ENCODE data around the gene TAS1R1.
"Not testable (repeated sequence)": the region's sequence is repeated elsewhere in the genome, so short reads cannot be mapped to it uniquely, and the experiment has no call there.

TAS1R1 gene

DNA sequence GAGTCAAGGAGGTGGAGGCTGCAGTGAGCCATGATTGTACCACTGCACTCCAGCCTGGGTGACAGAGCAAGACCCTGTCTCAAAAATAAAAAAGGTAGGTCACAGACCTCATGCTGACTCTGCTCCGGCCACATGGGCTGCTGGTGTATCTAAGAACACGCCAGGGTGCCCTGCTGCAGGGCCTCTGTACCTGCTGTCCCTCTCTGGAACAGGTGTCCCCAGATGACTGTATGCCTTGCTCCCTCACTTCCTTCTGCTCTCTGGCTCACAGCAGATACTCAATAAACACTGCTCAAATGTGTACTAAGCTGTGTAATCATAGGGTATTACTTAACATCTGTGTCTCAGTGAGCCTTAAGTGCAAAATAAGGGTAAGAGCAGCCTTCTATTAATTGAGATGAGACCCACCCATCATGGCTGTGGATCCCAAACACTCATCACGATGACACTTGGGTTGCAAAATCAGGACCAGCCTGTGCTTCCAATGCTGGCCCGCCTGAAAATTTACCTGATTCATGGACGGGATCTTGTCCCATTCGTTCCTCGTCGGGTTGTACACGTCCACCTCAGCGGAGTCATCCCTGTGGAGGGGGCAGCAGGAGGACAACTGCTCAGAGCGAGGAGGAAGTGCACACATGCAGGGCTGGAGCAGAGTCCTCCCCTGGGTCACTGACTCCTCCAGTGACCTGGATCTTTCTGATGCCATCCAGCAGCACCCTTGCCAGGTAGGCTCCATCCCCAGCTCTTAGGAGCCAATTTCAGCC is 40.1 kb downstream of the TAS1R1 start:
- no peak for DNase-seq
- in situ Hi-C loops (cut with HindIII; ENCODE audit: low pct_ligation_motif_present, low sequenced_read_pairs): no loop called here
- Histone ChIP-seq H3K27me3 (replicated peaks) (no peaks in the 10 kb centered on the region), H3K27ac (no peak overlapping the region), H3K36me3 (replicated peaks) (peaks cover 65% of the 10 kb centered on the region), H3K4me3 (ENCODE audit: low read depth, low read length) (no peak overlapping the region)
- TF ChIP-seq, protein P1, sequence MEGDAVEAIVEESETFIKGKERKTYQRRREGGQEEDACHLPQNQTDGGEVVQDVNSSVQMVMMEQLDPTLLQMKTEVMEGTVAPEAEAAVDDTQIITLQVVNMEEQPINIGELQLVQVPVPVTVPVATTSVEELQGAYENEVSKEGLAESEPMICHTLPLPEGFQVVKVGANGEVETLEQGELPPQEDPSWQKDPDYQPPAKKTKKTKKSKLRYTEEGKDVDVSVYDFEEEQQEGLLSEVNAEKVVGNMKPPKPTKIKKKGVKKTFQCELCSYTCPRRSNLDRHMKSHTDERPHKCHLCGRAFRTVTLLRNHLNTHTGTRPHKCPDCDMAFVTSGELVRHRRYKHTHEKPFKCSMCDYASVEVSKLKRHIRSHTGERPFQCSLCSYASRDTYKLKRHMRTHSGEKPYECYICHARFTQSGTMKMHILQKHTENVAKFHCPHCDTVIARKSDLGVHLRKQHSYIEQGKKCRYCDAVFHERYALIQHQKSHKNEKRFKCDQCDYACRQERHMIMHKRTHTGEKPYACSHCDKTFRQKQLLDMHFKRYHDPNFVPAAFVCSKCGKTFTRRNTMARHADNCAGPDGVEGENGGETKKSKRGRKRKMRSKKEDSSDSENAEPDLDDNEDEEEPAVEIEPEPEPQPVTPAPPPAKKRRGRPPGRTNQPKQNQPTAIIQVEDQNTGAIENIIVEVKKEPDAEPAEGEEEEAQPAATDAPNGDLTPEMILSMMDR (IDR thresholded peaks at IDR 0.05; ENCODE audit: low read depth, low read length, missing control alignments): no peak

DNA sequence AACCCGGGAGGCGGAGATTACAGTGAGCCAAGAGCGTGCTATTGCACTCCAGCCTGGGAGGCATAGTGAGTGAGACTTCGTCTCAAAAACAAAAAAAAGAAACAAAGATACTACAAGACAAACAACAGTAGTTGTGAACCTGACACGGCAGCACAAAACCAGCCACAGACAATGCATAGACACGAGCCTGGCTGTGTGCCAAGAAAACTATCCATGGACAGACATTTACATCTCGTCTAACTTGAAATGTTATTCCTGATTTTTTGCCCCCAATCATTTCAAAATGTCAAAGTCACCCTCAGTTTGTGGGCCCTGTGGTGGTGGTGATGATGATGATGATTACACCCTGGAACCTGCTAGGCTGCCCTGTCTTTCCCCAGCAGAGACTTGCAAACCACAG is 41.2 kb downstream of the TAS1R1 start:
- TF ChIP-seq, protein P1 (IDR thresholded peaks at IDR 0.05; ENCODE audit: low read depth, low read length, missing control alignments): no peak
- Histone ChIP-seq H3K4me3 (ENCODE audit: low read depth, low read length) (no peak overlapping the region), H3K36me3 (replicated peaks) (peaks cover 59% of the 10 kb centered on the region), H3K27me3 (replicated peaks) (no peaks in the 10 kb centered on the region), H3K27ac (no peak overlapping the region)
- DNase-seq: no peak
- in situ Hi-C loops (cut with HindIII; ENCODE audit: low pct_ligation_motif_present, low sequenced_read_pairs): no loop called here

DNA sequence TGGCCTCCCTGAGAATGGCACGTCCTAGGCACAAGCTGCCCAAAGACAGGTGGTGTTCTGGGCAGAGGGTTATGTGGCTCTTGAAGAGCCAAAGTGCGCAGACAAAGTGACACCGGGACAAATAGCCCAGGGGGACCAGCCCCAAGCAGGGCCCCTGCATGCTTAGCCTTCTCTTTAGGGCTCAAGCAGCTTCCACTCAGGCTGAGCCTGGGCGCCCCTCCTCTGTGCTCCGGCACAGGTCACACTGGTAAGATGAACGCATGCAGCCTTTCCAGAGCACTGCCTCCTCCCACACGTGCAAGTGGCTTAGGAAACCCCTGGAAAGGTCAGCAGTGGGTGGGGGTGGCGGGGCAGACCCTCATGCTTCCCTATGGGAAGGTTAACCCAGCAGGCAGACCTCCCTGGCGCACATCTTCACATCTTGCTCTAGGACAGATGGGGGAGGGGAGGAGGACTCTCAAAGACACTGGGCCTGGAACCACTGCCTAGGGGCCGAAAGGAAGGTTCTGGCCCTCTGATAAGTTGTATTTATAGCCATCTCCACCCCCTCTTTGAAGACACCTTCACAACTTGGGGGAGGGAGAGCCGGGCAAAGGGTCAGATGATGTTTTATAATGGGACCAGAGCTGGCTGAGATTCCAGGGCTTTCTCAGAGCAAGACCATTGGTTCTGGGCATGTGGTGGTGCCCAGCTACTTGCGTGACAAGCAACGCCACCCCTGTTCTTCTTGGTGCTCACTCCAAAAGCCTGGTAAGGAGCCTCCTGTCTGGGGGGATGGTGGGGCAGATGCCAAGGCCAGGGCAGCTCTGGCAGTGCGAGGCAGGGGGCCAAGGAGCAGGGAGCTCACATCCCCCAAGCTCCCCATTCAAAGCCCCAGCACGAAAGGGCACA is 42.0 kb downstream of the TAS1R1 start:
- in situ Hi-C loops (cut with HindIII; ENCODE audit: low pct_ligation_motif_present, low sequenced_read_pairs): no loop called here
- Histone ChIP-seq H3K27ac (no peak overlapping the region), H3K36me3 (replicated peaks) (peaks cover 56% of the 10 kb centered on the region), H3K4me3 (ENCODE audit: low read depth, low read length) (no peak overlapping the region), H3K27me3 (replicated peaks) (no peaks in the 10 kb centered on the region)
- no peak for DNase-seq
- TF ChIP-seq, protein P1 (IDR thresholded peaks at IDR 0.05; ENCODE audit: low read depth, low read length, missing control alignments): no peak

DNA sequence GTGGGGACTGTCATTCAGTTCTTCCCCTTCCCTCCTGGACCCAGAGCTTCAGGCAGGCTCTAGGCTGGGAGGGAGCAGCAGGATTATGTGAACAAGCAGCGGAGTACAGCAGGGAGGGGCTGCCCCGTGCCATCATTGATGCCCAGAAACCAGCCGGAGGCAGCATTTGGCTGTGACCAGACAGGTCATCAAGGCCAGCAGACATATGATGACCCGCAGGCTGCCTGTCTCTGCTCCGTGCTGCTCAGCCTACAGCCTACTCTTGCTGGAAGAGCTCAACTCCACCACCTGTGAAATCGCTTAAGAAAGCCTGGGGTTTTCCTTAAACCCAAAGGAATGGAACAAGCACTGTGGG is 42.6 kb downstream of the TAS1R1 start:
- H3K27ac ChIP-seq: no peak overlapping the region
- H3K36me3 ChIP-seq (replicated peaks): peaks cover 54% of the 10 kb centered on the region
- TF ChIP-seq, protein P1 (IDR thresholded peaks at IDR 0.05; ENCODE audit: low read depth, low read length, missing control alignments): no peak
- no peak overlapping the region for H3K4me3 ChIP-seq (ENCODE audit: low read depth, low read length)
- in situ Hi-C loops (cut with HindIII; ENCODE audit: low pct_ligation_motif_present, low sequenced_read_pairs): no loop called here
- H3K27me3 ChIP-seq (replicated peaks): no peaks in the 10 kb centered on the region
- DNase-seq: no peak

DNA sequence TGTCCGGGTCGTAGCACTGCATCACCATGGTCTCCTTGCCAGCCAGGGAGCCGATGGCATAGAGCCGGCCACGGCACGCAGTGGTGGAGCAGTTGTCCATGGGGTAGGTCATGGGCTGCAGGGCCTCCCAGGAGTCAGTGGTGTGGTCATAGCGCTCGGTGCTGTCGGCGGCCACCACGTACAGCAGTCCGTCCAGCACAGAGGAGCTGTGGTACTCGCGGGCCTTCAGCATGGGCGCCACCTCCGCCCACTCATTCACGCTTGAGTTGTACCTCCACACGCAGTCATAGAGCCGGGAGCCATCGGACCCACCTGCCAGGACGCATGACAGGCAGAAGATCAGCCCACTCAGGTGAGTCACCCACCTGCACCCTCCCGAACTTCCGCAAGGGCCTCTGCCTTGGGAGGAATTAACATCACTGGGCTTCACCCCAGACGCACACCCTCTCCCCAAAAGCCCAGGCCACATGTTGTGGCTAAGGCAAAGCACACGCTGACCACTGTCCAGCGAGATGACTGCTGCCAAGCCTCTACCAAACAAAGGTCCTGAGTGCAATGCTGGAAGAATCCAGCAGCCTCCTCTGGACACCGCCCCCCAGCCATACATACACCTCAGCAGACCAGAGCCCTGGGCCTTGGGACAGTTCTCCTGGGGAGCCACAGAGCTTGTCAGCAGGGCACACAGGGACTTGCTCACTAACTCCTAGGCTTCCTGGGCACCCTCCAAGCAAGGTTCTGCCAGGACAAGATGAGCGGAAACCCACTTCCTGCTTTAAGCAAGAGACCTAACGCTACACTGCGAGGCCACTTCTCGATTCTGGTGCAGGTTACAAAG is 44.3 kb downstream of the TAS1R1 start:
- H3K27ac ChIP-seq: no peak overlapping the region
- no peak for DNase-seq
- peaks cover 38% of the 10 kb centered on the region for H3K36me3 ChIP-seq (replicated peaks)
- H3K4me3 ChIP-seq (ENCODE audit: low read depth, low read length): peak overlapping the region; percentile 30
- TF ChIP-seq, protein P1 (IDR thresholded peaks at IDR 0.05; ENCODE audit: low read depth, low read length, missing control alignments): no peak
- no peaks in the 10 kb centered on the region for H3K27me3 ChIP-seq (replicated peaks)
- in situ Hi-C loops (cut with HindIII; ENCODE audit: low pct_ligation_motif_present, low sequenced_read_pairs): no loop called here

GRCh38 chr1:6599991-6600390 is 44.9 kb downstream of the TAS1R1 start:
- H3K4me3 ChIP-seq (ENCODE audit: low read depth, low read length): peak overlapping the region; percentile 78
- peaks cover 31% of the 10 kb centered on the region for H3K36me3 ChIP-seq (replicated peaks)
- in situ Hi-C loops (cut with HindIII; ENCODE audit: low pct_ligation_motif_present, low sequenced_read_pairs); DNase-seq; H3K27me3 ChIP-seq (replicated peaks): not testable (repeated sequence)
- H3K27ac ChIP-seq: peak overlapping the region; percentile 95
